Endodermal cell (in vitro differentiated cells): ENCODE measurements around the gene AMOT. TPM values are rescaled to one million over a fixed set of nuclear protein-coding genes. Genes with fewer than 3 reads are reported as not detected.

Experiments
- DNase-seq: peaks from one replicate; pipeline ENCODE4 v3.0.0-alpha.2; 2017
- H3K27ac ChIP-seq: 2 replicates; pipeline ENCODE4 v1.5.1; 2013; ENCODE audit warnings: mild to moderate bottlenecking, low read depth, low read length, moderate library complexity
- H3K27me3 ChIP-seq: 2 replicates; pipeline ENCODE4 v1.6.1; 2013; ENCODE audit warnings: mild to moderate bottlenecking, low read length, moderate library complexity; ENCODE audit not compliant: insufficient read depth, control insufficient read depth, poor library complexity, severe bottlenecking
- H3K36me3 ChIP-seq: 2 replicates; pipeline ENCODE4 v1.7.0; 2013; ENCODE audit warnings: mild to moderate bottlenecking, low read length, moderate library complexity; ENCODE audit not compliant: control insufficient read depth, insufficient read depth
- H3K4me1 ChIP-seq: one replicate; pipeline ENCODE4 v1.7.0; 2013; ENCODE audit warnings: low read length; ENCODE audit not compliant: control insufficient read depth, insufficient read depth
- H3K4me3 ChIP-seq: 2 replicates; pipeline ENCODE4 v1.5.1; 2013; ENCODE audit warnings: mild to moderate bottlenecking, low read length, moderate library complexity
- H3K9ac ChIP-seq: 2 replicates; pipeline ENCODE4 v1.6.1; 2013; ENCODE audit warnings: mild to moderate bottlenecking, low read length, moderate library complexity; ENCODE audit not compliant: poor library complexity, severe bottlenecking; ENCODE audit errors: extremely low read depth
- H3K9me3 ChIP-seq: 2 replicates; pipeline ENCODE4 v1.6.1; 2013; ENCODE audit warnings: mild to moderate bottlenecking, low read length, moderate library complexity; ENCODE audit not compliant: control insufficient read depth
- H3K27ac Mint-ChIP-seq: 2 replicates; pipeline ENCODE4 v1.8.0; 2020; ENCODE audit warnings: mixed read lengths
- H3K27me3 Mint-ChIP-seq: 2 replicates; pipeline ENCODE4 v1.8.0; 2021; ENCODE audit warnings: mild to moderate bottlenecking, mixed read lengths; ENCODE audit not compliant: insufficient read depth
- H3K36me3 Mint-ChIP-seq: 2 replicates; pipeline ENCODE4 v1.8.0; 2020; ENCODE audit warnings: low read depth, mixed read lengths
- H3K4me1 Mint-ChIP-seq: 2 replicates; pipeline ENCODE4 v1.8.0; 2020; ENCODE audit warnings: mixed read lengths
- H3K4me3 Mint-ChIP-seq: 2 replicates; pipeline ENCODE4 v1.8.0; 2020; ENCODE audit warnings: mild to moderate bottlenecking, moderate library complexity, mixed read lengths
- H3K9me3 Mint-ChIP-seq: 2 replicates; pipeline ENCODE4 v1.8.0; 2020; ENCODE audit warnings: mild to moderate bottlenecking, mixed read lengths
- WGBS, 2 experiments: methylation state at CpG; one replicate each; pipeline versions ENCODE4 v1.1.5 to v1.1.7; 2013; ENCODE audit warnings: missing lambda C conversion rate in 2 of 2, mixed read lengths in 1 of 2; ENCODE audit not compliant: insufficient coverage in 1 of 2, insufficient read length in 1 of 2; 5-methylcytosine and 5-hydroxymethylcytosine counted together
- total RNA-seq, 2 donors: library from RNA; stranded (reverse); fragmentation: NEBNext Ultra II Directional in 1 of 2; extraction: Animal tissue kit (Norgen Biotek cat#: 25700) in 1 of 2; gene quantifications; 2 replicates in 1 of 2; 3 replicates in 1 of 2; pipeline ENCODE4 v1.2.1, GENCODE V29; 2021
- TF ChIP-seq, protein P1 (sequence below): fragments of 200-600 bp; sonication (generic); conservative IDR thresholded peaks from 2 replicates; pipeline ENCODE4 v1.5.0; 2021; ENCODE audit warnings: antibody characterized with exemption, mild to moderate bottlenecking

AMOT gene
- total RNA-seq, 2 donors from 2014 or later = 41.3 to 59.8 TPM

DNA sequence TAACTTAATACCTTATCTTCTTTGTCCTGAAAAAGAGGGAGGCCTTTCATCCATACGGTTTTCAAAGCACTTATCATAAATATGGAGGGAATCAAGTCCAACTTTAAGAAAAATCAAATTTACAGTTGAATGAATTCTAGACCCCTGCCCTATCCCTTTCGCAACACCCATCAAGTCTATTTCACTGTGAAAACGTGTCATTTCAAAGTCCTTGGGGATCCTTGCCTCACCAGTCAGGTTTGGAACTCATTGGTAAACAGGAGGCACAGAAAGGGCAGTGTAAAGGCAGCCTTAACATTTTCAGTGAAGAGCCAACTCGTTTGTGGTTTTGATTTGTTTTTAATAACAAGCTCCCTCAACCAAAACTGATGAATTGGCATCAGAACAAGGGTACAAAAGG lies 66.5 kb downstream of the AMOT start:
- Mint-ChIP-seq H3K4me3 (no peak overlapping the region), H3K9me3 (no peaks in the 10 kb centered on the region), H3K36me3 (peaks cover 16% of the 10 kb centered on the region), H3K27me3 (no peaks in the 10 kb centered on the region), H3K4me1 (no peaks in the 10 kb centered on the region), H3K27ac (no peak overlapping the region)
- no peak for DNase-seq
- no peak overlapping the region for H3K4me3 ChIP-seq
- H3K27ac ChIP-seq = no peak overlapping the region
- WGBS, 2 experiments = 90% methylated on average over 3 of the region's 4 CpGs; no CpG with 5 or more reads in 1 of the 2 experiments
- no peak overlapping the region for H3K9ac ChIP-seq
- H3K4me1 ChIP-seq = no peaks in the 10 kb centered on the region
- TF ChIP-seq, protein P1, sequence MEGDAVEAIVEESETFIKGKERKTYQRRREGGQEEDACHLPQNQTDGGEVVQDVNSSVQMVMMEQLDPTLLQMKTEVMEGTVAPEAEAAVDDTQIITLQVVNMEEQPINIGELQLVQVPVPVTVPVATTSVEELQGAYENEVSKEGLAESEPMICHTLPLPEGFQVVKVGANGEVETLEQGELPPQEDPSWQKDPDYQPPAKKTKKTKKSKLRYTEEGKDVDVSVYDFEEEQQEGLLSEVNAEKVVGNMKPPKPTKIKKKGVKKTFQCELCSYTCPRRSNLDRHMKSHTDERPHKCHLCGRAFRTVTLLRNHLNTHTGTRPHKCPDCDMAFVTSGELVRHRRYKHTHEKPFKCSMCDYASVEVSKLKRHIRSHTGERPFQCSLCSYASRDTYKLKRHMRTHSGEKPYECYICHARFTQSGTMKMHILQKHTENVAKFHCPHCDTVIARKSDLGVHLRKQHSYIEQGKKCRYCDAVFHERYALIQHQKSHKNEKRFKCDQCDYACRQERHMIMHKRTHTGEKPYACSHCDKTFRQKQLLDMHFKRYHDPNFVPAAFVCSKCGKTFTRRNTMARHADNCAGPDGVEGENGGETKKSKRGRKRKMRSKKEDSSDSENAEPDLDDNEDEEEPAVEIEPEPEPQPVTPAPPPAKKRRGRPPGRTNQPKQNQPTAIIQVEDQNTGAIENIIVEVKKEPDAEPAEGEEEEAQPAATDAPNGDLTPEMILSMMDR = no peak
- H3K27me3 ChIP-seq = no peaks in the 10 kb centered on the region
- H3K9me3 ChIP-seq = no peaks in the 10 kb centered on the region
- peaks cover 9% of the 10 kb centered on the region for H3K36me3 ChIP-seq

DNA sequence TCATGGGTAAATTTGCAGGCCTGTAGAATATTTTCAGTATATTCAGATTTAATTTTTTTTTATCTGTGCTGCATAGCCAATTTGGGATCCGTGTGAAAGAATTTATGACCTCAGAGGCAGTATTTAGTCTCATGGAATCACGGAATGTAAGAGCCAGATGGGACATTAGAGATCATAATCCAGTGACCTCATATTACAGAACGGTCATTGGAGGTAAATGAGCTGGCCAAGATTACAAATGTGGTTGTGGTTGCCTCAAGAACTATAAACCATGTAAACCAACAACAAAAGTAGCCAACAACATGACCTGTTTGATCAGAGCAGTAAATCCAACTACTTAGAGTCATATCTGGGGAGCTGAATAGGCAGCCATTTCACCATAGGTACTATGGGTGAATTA lies 71.6 kb downstream of the AMOT start:
- H3K9me3 ChIP-seq = no peaks in the 10 kb centered on the region
- no peak overlapping the region for H3K4me3 ChIP-seq
- TF ChIP-seq, protein P1 = no peak
- 89 to 100% methylated on average over 2 of the region's 3 CpGs for WGBS, 2 experiments
- H3K27ac ChIP-seq = no peak overlapping the region
- Mint-ChIP-seq H3K36me3 (no peaks in the 10 kb centered on the region), H3K27me3 (no peaks in the 10 kb centered on the region), H3K4me1 (no peaks in the 10 kb centered on the region), H3K9me3 (no peaks in the 10 kb centered on the region), H3K4me3 (no peak overlapping the region), H3K27ac (no peak overlapping the region)
- no peaks in the 10 kb centered on the region for H3K27me3 ChIP-seq
- H3K36me3 ChIP-seq = no peaks in the 10 kb centered on the region
- no peaks in the 10 kb centered on the region for H3K4me1 ChIP-seq
- no peak for DNase-seq
- H3K9ac ChIP-seq = no peak overlapping the region

DNA sequence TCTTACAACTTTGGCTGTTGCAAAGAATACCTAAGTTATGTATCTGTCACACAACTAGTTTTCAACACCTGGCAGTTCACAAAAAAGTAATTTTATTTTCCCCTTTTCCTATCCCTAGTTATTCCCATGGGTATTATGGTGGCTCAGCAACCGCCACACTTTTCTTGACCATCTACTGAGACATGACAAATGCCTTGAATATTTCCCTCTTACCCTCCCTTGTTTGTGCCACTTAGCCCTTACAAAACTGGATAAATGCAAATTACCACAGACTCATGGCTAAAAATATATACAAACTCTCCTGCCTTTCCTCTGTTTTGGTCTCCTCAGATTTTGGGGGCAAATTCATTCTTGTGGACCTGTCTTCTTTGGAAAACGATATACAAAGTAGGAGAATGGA lies 72.1 kb downstream of the AMOT start:
- Histone ChIP-seq H3K36me3 (no peaks in the 10 kb centered on the region), H3K27ac (no peak overlapping the region), H3K27me3 (no peaks in the 10 kb centered on the region), H3K9ac (no peak overlapping the region), H3K4me1 (no peaks in the 10 kb centered on the region), H3K4me3 (no peak overlapping the region), H3K9me3 (no peaks in the 10 kb centered on the region)
- Mint-ChIP-seq H3K4me1 (no peaks in the 10 kb centered on the region), H3K4me3 (no peak overlapping the region), H3K27me3 (no peaks in the 10 kb centered on the region), H3K27ac (no peak overlapping the region), H3K9me3 (no peaks in the 10 kb centered on the region), H3K36me3 (no peaks in the 10 kb centered on the region)
- TF ChIP-seq, protein P1 = no peak
- WGBS, 2 experiments = 77% methylated on average over 1 of the region's 2 CpGs; no CpG with 5 or more reads in 1 of the 2 experiments
- no peak for DNase-seq
